NCI-H1436 treated with DMSO at 0.1 percent for 48 hours (cell line): Measurements from ENCODE around the gene SKOR2.
A peak's percentile ranks its signal among the peaks of the same experiment; 100 is the strongest.
"Not testable (repeated sequence)": the region's sequence is repeated elsewhere in the genome, so short reads cannot be mapped to it uniquely, and the experiment has no call there.

Experiments used
- DNase-seq: peaks from one replicate; lab custom pipeline; 2025; lab: John Stamatoyannopoulos, UW

SKOR2 gene

DNA sequence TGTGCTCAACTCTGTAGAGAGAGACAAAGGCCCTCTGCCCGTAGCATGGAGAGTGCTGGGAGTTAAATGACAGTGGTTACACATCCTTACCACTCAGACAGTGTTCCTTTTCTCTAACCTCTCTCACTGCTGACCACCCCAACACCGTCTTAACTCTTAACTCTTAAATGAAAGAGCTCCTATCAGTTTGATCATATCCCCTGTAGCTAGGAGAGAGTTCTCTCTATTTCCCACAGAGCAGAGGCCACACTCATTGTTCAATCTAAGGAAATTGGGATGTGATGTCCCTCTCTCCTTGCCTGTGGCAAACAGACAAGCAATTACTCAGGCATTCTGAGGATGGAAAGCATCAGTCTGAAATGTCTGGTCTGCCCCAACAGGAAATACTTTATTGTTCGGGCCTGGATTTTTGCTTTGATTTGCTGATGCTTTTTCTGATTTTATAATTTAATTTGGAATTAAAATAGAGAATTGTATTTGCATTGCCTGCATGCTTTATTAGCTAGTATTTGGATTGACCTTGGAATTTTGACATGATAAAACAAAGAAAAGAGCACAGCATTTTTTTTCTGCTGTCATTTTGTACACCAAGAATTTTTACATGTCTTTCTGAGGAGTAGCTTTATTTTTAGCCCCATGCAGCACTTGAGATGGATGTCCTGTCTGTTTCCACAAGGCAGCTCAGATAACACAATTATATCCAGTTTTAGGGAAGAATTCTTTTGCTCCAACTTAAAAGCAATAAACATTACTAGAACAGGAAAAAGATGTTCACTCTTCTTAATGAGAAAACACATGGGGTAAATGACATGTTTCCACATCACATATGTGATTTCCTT is 47.6 kb downstream of the SKOR2 start:
- DNase-seq = no peak

DNA sequence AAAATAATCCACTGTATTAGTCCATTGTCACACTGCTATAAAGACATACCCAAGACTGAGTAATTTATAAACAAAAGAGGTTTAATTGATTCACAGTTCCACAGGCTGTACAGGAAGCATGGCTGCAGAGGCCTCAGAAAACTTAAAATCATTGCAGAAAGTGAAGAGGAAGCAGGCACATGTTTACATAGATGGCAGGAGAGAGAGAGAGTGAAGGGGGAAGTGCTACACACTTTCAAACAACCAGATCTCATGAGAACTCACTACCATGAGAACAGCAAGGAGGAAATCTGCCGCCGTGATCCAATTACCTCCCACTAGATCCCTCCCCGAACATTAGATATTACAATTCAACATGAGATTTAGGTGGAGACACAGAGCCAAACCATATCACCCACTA is 55.5 kb downstream of the SKOR2 start:
- not testable (repeated sequence) for DNase-seq

DNA sequence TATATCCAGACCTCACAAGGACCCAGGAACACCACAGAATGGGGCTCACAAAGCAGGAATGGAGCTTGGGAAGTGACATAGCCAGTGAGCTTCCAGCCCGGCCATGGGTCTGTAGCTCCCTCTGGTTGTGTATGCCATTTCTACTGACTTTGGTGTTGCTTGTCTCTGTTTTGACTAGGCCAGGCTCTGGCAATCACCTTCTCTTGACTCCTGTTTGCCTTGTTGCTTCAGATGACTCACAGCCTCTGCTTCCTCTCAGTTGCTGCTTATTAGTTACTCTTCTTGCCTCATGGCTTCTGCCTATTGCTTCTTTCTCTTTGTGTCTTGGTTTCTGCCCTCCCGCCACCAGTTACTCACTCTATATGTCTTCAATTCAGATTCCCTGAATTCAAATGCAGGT is 59.5 kb downstream of the SKOR2 start:
- DNase-seq = no peak

DNA sequence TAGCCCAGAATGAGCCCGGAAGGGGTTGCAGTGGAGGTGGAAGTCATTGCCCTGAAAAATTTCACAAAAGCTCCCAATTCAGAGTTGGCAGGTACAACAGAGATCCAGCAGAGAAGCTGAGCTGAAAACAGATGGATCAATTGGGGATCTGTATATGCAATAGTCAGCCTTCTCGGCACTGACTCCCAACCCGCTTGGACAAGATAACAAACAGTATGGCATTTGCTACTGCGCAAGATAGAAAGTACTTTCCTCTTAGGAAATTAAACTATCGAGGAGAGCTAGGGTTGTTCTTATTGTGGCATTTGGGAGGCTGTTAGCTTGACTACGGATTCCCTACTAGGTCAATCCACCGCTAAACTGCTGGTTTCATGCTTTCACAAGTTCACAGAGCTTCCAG is 63.7 kb downstream of the SKOR2 start:
- DNase-seq = no peak

DNA sequence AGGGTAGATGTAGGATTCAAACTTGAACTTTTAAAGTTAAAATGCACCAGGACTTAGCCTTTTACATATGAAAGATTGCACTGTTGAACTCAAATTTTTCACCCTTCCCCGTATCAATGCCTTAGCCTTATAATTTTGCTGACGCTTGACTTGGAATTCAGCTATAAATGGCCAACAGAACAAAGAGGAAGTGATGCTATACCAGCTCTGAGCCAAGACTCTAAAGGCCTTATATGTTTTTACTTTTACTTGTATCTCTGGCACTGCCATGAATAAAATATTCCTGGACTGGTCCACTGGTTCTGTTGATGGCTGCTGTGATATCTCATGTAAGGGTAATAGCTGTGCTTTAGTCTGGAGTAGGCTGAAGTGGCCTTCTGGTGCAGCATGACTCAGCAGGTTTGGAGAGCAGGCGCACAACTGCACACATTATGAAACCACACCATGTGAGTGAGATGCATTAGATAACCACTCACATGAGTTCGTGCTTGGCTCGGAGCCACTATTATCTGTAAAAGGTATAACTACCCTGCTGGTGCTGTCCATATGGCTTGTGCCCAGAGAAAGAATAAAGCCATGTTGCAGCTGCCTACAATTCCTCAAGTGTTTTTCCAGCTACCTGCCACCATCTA is 66.9 kb downstream of the SKOR2 start:
- DNase-seq = no peak

DNA sequence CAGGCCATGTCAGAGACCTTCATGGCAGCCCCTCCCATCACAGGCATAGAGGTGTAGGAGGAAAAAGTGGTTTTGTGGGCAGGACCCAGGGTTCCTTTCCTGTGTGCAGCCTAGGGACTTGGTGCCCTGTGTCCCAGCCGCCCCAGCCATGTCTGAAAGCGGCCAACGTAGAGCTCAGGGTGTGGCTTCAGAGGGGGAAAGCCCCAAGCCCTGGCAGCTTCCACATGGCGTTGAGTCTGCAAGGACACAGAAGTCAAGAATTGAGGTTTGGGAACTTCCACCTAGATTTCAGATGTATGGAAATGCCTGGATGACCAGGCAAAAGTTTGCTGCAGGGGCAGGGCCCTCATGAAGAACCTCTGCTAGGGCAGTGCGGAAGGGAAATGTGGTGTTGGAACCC is 69.3 kb downstream of the SKOR2 start:
- not testable (repeated sequence) for DNase-seq

DNA sequence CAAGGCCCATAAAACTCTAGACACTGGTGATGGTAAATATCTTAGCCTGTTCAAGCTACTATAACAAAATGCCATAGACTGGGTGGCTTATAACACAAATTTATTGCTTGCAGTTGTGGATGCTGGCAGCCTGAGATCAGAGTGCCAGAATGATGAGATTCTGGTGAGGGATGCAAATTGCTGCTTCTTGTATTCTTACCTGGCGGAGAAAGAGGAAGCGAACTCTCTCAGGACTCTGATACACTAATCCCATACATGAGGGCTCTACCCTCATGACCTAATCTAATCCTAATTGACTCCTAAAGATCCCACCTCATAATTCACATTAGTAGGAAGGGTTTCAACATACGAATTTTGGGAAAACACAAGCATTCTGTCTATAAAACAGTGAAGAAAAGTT is 70.7 kb downstream of the SKOR2 start:
- DNase-seq = no peak

DNA sequence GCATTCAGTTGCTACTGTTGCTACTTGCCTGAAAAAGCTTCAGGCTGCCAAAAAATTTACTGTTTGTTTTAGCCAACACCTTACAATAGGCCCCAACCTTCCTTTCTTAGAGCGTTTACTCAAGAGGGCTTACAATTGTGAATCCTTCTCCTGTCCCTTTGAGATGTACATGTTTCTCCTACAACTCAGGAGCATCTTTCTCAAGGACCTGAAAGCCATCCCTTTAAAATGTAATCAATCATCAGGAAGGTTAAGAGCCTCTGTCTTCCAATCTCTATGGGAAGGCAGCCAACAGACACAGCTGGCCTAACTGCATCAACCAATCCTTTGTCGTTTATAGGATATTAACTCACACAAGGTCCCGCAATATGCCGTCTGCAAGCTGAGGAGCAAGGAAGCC is 71.9 kb downstream of the SKOR2 start:
- no peak for DNase-seq

DNA sequence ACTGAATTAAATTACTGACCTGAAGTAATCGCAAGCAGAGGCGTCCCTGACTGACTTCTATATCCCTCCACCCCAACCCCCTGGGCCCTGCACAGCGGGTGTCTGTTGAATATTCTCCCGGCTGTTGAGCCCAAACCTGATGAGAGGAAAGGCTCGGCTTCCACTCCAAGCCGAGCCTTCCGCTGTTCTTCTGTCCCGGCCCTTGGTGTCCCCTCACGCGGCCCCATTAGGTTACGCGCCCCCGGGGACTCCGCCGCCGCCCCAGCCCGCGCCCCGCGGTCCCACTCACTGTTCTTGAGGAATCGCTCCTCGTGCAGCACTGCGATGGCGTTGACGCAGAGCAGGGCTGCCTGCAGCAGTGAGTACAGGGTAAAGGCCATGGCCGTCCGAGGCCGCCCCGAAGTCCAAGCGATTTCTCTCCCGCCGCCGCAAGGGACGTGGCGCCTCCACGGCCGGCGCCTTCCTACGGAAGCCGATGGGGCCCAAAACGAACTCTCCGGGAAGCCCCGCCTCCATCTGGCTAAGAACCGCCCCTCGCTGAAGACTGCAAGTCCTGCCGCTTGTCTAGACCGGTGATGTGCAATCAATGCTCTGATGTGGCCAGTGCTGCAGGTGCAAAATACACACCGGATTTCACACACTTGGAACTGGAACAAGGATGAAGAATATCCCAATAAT is 75.4 kb downstream of the SKOR2 start, which contains the start of gene IER3IP1:
IER3IP1 (minus strand) TSS at position 467 of the 678 bp plus-strand sequence; CDS start at position 380, 87 bp downstream.
- peak; percentile 56 for DNase-seq

DNA sequence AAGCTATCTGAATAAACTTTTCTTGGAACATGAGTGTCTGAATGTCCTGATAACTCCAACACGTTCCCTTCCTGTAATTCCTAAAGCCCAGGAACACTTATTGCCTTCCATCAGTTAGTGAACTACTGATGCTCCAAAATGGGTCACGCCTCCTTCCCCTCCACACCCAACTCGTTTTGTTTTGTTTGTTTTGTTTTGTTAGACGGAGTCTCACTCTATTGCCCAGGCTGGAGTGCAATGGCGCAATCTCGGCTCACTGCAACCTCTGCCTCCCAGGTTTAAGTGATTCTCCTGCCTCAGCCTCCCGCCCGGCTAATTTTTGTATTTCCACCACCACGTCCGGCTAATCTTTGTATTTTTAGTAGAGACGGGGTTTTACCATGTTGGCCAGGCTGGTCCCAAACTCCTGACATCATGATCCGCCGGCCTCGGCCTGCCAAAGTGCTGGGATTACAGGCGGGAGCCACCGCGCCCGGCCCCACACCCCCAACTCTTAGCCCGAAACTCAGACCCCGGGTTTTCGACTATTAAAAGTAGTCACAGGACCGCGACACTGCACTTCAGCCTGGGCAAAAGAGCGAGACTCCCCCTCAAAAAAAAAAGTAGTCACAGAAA is 76.1 kb downstream of the SKOR2 start:
- no peak for DNase-seq

DNA sequence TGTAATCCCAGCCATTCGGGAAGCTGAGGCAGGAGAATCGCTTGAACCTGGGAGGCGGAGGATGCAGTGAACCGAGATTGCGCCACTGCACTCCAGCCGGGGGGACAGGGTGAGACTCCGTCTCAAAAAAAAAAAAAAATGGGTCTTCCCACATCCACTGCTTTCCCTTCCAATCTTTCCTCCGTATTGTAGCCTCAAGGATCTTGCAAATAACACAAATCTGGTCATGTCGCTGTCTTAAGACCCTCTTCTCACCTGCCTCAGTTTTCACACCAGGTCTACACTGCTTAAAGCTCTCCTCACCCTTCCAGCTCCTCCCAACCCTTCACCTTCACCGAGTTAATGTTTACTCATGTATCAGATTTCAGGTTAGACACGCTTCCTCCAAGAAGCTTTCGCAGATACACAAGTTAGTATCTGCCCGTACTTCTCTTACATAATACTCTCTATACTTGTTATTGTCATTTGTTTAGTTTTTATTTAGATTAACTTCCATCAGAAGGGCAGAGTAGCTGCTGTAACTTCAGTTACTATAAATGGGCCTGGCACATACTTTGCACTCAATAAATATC is 76.8 kb downstream of the SKOR2 start:
- no peak for DNase-seq

DNA sequence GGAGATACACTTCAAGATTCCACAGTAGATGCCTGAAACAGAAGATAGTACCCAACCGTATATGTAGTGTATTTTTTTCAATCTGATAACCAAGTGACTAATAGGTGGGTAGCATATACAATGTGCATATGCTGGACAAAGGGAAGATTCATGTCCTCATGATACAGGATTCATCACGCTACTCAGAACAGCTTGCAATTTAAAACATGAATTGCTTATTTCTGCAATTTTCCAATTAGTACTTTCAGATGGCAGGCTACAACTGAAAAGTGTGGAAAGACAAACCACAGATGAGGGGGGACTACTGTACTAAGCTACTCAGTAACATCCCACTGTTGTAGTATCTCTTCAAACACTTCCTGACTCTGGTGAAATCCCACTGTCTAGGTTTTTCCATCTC is 79.0 kb downstream of the SKOR2 start:
- no peak for DNase-seq

DNA sequence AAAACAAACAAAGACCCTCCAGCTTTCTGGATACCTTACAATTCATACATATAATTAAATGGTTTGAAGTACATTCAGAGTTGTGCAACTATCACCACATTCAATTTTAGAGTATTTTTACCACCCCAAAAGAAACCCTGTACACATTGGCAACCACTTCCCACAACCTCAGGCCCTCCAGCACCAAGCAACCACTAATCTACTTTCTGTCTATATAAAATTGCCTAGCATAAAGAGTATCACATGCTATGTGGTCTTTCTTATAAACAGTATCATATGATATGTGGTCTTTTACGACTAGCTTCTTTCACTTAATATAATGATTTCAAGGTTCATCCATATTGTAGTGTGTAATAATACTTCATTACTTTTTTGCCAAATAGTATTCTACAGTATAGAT is 82.5 kb downstream of the SKOR2 start:
- DNase-seq = no peak

DNA sequence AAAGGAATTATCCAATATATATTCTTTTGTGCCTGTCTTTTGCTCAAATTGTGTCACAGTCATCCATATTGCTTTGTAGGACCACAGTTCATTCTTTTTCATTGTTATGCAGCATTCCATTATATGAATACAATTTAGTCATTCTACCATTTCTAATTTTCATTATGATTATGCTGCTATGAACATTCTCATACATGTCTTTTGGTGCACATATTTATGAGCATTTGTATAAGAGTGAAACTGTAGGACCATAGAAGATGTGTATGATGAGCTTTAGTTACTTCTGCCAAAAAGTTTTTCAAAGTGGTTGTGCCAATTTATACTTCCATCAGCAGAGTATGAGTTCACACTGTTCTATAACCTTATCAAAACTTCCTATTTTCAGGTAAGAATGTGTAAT is 83.0 kb downstream of the SKOR2 start:
- DNase-seq = no peak

DNA sequence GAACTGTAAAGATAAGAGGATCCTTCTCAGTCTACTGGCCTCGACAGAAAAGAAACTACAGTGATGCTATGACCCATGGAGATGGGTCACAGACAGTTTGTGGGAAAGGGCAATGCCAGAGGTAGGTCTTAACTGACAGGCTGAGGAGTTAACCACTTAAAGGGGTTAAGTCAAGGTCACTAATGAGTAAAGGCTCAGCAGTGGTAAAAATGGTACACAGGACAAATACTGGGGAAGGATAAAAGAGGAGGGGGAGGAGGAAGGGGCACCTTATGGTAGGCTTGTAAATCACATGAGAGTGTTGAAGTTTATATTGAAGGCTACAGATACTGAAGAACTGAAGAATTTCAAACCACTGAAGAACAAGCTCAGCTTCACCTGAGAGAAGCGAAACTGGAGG is 85.2 kb downstream of the SKOR2 start:
- no peak for DNase-seq

DNA sequence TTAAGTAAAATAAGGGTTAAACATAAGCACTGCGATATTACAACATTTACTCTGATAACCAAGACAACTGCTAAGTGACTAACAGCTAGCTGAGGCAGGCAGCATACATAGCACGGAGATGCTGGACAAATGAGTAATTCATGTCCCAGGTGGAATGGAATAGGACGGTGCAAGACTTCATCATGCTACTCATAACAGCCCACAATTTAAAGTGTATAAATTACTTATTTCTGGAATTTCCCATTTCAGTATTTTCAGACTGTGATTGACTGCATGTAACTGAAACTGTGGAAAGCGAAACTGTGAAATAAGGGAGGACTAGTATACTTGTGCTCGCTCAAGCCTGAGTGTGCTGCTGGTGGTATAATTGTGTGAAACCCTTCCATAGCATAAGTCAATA is 88.2 kb downstream of the SKOR2 start:
- DNase-seq = no peak

DNA sequence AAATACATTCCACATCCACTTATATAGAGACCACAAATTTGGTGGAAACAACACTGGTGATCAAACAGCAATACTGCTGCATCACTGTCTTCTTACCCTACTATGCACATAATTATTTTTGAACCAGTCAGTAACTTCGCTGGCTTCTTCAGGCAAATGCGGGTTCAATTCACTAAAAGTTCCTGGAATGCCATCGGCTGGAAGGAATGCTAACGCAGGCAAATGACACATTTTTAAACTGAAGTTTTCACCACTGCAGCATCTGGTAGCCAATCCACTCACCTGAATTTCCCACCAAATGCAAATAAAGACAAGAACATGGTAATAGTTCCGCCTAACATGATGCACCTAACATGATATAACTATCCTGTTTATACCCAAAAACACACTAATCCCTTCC is 91.2 kb downstream of the SKOR2 start:
- no peak for DNase-seq

DNA sequence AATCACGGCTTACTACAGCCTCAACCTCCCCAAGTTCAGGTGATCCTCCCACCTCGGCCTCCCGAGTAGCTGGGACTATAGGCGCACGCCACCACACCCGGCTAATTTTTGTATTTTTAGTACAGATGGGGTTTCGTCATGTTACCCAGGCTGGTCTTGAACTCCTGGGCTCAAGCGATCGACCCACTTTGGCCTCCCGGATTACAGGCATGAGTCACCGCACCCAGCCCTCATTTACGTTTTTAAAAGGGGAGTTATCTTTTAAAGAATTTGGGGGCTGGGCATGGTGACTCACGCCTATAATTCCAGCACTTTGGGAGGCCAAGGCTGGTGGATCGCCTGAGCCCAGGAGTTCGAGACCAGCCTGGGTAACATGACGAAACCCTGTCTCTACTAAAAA is 93.1 kb downstream of the SKOR2 start:
- DNase-seq = not testable (repeated sequence)
